22Rv1 (cell line): ENCODE measurements around the gene ZNF48.

Experiments used
- H3K27ac ChIP-seq: fragments of 450-650 bp; 2 replicates; pipeline ENCODE4 v1.5.1; 2017
- ZFX ChIP-seq: fragments of 450-650 bp; IDR thresholded peaks from 2 replicates; pipeline ENCODE4 v1.6.1; 2017; ENCODE audit warnings: antibody characterized with exemption, borderline replicate concordance
- TF ChIP-seq, protein P1 (sequence below): fragments of 450-650 bp; IDR thresholded peaks from 2 replicates; pipeline ENCODE4 v1.5.1; 2017; ENCODE audit warnings: mild to moderate bottlenecking

Gene ZNF48

GRCh38 chr16:30429418-30429677 is 34.1 kb downstream of the ZNF48 start:
- H3K27ac ChIP-seq = peak overlapping the region; percentile 79
- no peak for TF ChIP-seq ZFX
- TF ChIP-seq, protein P1, sequence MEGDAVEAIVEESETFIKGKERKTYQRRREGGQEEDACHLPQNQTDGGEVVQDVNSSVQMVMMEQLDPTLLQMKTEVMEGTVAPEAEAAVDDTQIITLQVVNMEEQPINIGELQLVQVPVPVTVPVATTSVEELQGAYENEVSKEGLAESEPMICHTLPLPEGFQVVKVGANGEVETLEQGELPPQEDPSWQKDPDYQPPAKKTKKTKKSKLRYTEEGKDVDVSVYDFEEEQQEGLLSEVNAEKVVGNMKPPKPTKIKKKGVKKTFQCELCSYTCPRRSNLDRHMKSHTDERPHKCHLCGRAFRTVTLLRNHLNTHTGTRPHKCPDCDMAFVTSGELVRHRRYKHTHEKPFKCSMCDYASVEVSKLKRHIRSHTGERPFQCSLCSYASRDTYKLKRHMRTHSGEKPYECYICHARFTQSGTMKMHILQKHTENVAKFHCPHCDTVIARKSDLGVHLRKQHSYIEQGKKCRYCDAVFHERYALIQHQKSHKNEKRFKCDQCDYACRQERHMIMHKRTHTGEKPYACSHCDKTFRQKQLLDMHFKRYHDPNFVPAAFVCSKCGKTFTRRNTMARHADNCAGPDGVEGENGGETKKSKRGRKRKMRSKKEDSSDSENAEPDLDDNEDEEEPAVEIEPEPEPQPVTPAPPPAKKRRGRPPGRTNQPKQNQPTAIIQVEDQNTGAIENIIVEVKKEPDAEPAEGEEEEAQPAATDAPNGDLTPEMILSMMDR = no peak

GRCh38 chr16:30429678-30430427 is 34.6 kb downstream of the ZNF48 start, which contains the start of gene DCTPP1:
TSS of gene DCTPP1 (minus strand) at chr16:30430030. CDS start at chr16:30429980, 50 bp downstream.
- TF ChIP-seq ZFX = no peak
- TF ChIP-seq, protein P1 = peak; percentile 95
- peak within 1 kb of the TSS; percentile 79 for H3K27ac ChIP-seq

GRCh38 chr16:30430428-30430970 is 35.3 kb downstream of the ZNF48 start:
- peak overlapping the region; percentile 79 for H3K27ac ChIP-seq
- TF ChIP-seq, protein P1 = peak; percentile 68
- no peak for TF ChIP-seq ZFX

DNA sequence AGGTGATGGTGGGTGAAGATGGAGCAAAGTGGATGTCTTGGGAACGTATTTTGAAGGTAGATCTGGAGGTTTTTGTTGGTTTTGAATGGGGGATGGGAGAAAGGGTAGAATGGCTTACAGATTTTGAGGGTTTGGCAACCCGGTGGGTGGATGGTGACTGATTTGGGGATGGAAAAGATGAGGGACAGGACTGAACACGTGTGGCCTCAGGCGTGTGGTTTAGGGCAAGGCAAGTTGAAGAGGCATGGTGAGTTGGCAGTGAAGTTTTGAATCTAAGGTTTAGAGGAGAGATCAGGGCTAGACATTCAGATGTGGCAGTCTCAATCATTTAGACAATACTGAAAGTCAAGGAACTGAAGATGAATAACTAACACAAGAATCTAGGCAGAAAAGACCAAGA is 39.6 kb downstream of the ZNF48 start:
- TF ChIP-seq, protein P1 = no peak
- TF ChIP-seq ZFX = no peak
- no peak overlapping the region for H3K27ac ChIP-seq

- TF ChIP-seq, protein P1 = no peak
- no peak for TF ChIP-seq ZFX
- peak overlapping the region; percentile 69 for H3K27ac ChIP-seq
These were observed 42.4 kb downstream of the ZNF48 start for GRCh38 chr16:30437511-30438046.

GRCh38 chr16:30438835-30439234 is 43.6 kb downstream of the ZNF48 start:
- H3K27ac ChIP-seq = no peak overlapping the region
- no peak for TF ChIP-seq ZFX
- TF ChIP-seq, protein P1 = no peak

DNA sequence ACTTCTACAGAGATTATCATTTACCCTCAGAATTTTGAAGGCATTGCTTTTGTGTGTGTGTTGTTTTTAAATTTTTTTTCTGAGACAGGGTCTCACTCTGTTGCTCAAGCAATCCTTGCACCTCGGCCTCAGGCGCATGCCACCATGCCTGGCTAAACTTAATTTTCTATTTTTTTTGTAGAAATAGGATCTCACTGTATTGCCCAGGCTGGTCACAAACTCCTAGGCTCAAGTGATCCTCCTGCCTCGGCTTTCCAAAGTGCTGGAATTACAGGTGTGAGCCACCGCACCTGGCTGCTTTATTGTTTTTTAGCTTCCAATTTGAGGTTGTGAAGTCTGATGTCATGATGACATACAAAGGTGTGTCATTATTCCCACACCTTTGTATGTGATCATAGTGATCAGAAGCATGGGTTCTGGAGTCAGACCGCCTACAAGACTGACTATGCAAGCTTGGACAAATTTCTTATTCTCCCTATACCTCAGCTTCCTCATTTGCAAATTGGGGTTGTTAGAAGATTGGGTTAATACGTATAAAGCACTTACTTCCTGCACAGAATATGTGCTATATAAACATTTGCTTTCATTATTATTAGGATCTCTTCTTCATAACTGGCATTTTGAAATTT is 44.6 kb downstream of the ZNF48 start:
- no peak for TF ChIP-seq ZFX
- TF ChIP-seq, protein P1 = no peak
- no peak overlapping the region for H3K27ac ChIP-seq
